Left colon (tissue), 2 donors: Measurements from ENCODE around the gene SCAMP1. TPM values are rescaled to one million over a fixed set of nuclear protein-coding genes. Genes with fewer than 3 reads are reported as not detected.

Experiments used
- ATAC-seq: fragments of 200-7000 bp; cut with Tn5 transposase; one replicate; pipeline ENCODE4 v1.9.1; 2020; ENCODE audit warnings: mild to moderate bottlenecking, moderate library complexity
- DNase-seq, 2 donors: peaks; one replicate each; pipeline ENCODE4 v3.0.0-alpha.2; 2020
- intact Hi-C, 2 donors: fragments of 100-400 bp; cut with DNase I in 1 of 2; cut with micrococcal nuclease in 1 of 2; formaldehyde crosslinking; loops; one replicate each; pipeline versions ENCODE4 v1.11.2 to v1.14.0; 2022; cut with DNase I, micrococcal nuclease
- total RNA-seq, 2 donors: library from RNA; stranded (reverse); fragmentation: NEBNext Ultra II Directional; extraction: Animal tissue kit (Norgen Biotek cat#: 25700); gene quantifications; one replicate each; pipeline ENCODE4 v1.2.1, GENCODE V29; 2021
- donor health status: DM: no; HTN: no; CAD: no.
- donor health status: DM: yes; HTN: yes; CAD: no.

Gene SCAMP1
- total RNA-seq, 2 donors from 2014 or later = 33.2 to 38.5 TPM

DNA sequence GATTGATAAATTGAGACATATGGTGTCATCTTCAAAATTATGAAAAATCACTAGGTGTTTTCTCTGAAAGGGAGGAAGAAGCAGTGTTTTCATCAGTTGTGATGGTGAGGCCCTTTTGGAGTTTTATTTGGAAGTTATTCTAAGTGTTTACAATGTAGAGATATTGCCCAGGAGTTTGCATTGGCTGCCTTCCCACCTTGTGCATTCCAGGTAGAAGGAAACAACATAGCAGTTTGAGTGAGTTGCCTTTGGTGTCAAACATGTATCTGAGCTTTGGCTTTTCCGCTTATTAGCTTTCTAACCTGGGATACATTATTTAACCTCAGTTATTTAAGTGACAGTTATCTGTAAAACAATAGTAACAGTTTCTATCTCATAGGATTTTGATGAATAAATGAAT is 122.5 kb downstream of the SCAMP1 start:
- intact Hi-C loops = no loop called here
- DNase-seq = peak in 1 of 2 donors; percentile 14
- peak; percentile 73 for ATAC-seq

DNA sequence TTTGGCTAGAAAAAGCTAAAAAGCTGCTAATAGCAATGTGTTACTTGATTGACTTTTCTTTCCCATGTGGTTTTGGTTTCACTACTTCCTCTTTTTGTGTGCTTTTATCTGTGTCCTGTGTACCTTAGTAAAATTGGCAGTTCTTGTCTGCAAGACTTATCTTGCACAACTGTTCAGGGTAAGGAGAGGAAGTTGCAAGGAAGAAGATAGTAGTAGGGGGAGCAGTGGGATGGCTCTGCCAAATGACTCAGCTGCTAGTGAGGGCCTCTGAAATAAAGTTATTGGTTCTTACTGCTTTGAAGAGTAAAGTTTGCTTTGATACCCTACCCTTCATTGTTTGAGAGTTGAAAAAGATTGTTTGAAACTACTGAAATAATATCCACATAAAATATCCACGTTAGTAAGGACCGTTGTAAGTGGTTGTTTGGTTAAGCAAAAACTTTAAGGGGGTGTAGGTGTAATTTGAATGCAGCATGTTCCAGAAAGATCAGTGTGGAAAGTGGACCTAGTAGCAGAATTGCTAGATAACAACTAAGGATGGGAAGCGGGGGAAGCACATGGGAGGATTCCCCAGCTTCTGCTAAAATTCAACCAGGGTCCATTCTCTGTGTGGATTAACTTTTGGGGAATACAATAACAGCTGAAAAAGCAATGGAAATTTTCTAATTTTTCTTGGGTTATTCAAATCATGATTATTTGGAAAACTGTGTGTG is 123.5 kb downstream of the SCAMP1 start:
- intact Hi-C loops = no loop called here
- ATAC-seq (peak; percentile 44), DNase-seq (no peak)

DNA sequence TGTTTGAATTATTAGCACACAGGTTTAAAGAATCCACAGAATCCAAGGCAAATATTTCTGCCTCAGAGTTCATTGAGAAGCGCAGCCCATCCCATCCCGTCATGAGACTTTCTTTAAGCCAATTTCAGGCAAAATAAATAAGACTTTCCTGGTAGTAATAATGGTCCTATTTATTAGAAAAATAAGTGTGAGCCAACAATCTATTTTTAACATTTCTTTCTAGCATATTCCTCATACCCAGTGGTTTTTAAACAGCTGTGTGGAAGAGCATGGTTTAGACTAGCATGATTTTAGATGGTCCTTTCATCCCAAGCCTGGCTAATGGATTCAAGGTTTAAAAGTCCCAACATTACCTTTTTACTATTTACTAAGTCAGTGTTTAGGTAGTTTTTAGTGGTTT is 125.8 kb downstream of the SCAMP1 start:
- intact Hi-C loops = no loop called here
- ATAC-seq = no peak
- DNase-seq = no peak

DNA sequence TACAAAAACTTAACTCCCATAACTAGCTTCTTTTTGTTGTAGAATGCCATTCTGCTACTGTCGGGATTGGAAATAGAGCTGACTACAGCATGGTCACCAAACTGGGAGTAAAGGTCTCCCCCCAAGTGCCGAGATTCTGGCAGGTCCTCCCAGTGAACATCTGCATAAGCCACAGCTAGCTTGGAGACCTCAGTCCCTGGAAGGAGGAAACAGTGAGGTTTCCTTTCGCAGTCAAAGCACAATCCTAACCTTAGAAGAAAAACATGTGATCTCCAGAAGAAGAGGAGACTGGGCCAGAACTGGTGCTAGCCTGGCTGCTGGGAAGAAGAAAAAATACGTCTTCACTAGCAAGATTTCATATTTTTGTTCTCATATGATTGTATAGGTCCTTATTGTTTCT is 127.4 kb downstream of the SCAMP1 start:
- no peak for DNase-seq
- intact Hi-C loops = no loop called here
- ATAC-seq = no peak

DNA sequence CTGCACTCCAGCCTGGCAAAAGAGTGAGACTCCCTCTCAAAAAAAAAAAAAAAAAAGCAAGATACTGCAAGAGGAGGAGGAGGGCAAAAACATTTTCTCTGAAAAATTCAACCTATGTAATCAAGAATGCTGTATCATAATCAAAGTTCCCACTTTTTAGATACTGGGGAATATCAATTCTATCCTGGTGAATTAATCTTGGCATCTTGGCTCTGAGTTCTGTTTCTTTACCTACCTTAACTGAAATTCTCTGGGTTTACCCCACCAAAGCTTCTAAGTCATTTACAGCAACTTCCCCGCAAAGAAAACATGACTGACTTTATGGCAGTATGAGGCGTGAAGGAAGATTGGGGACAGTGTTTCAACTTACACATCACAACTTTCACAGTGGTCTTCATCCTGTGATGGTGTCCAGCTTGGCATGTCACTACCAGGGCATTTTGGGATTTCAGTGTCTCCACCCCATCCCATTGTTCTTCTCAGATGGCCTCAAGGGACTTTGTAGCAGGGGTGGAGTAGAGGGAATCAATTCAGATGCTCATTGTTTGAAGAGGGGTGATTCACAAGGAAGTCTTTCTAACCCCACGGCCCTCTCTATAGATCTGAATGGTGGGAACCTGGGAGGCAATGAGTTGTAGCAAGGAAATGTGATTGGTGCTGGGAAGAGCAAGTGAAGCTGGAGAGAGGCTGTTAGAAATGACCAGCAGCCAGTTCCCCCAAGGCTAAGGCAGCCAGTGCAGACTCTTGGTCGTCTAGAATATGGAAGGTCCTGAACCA is 130.5 kb downstream of the SCAMP1 start:
- intact Hi-C loops = no loop called here
- DNase-seq = no peak
- no peak for ATAC-seq

DNA sequence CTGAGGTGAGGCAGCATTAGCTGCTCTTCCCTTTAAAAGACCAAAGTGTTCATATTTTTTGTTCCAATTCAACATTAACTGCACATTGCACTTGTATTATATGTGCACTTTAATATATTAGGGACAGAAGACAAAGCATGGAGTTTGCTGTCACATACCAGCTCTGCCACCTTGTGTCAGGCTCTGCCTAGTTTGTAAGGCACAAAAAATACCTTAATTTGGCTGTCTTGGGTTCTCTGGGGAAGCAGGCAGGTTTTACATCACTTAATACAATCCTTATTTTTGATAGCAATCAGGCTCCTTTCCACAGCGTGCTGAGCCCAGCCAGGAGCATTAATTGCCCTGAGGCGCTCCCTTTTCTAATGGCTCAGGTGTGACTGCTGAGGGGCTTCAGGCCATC is 131.8 kb downstream of the SCAMP1 start:
- intact Hi-C loops = no loop called here
- DNase-seq (no peak), ATAC-seq (no peak)

DNA sequence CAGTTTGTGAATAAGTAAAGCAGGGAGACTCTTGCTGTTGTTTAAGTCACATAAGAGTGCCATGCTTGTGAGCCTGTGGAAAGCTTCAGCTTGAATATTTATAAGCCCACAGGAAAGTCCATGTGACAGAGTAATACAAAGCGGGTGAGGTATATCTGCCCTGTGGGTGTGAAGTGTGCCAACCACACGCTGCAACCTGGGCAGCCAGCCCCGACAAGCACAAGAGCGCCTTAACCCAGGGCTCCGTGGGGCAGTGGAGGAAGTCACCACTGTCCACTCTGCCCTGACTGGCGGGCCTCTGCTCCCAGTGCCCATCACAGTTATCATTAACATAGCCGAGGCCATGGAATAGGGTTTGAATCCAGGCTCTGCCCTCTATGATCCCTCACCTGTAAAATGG is 132.2 kb downstream of the SCAMP1 start:
- no peak for ATAC-seq
- intact Hi-C loops = no loop called here
- DNase-seq = no peak

DNA sequence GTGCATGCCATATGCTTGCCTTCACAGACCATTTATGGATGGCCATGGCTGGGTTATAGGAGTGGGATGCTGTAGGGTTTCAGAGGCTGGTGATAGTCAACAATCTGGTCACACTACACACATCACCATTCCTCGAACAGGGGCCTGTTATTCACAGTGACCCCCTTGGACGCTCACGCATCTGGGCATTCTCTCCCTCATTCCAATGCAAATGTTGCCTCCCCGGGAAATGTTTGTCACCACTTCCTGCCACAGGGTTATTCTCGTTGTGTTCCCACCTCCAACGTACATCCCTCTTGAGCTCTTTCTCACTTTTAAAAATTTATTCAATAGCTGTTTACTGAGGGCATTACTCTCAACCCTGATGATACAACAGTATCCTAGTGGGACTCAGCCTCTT is 135.4 kb downstream of the SCAMP1 start:
- no peak for DNase-seq
- ATAC-seq = no peak
- intact Hi-C loops = no loop called here

DNA sequence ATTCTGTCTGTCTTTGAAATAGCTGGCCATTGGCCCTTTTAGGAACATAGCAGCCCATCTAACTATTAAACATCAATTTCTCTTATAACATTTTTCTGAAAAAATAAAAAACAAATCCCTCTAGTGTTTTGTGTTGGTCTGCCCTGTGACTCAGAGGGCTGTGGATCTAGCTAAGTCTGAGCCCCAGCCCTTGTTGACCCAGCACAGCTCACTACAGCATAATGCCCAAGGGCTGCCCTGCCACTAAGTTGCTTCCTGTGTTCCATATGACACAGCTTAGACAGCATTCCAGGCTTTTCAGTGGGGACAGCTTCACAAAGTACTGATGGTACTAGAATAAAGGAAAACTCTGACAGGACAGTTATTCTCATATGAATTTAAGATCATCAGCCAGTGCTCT is 136.0 kb downstream of the SCAMP1 start:
- intact Hi-C loops = no loop called here
- peak; percentile 53 for ATAC-seq
- no peak for DNase-seq

DNA sequence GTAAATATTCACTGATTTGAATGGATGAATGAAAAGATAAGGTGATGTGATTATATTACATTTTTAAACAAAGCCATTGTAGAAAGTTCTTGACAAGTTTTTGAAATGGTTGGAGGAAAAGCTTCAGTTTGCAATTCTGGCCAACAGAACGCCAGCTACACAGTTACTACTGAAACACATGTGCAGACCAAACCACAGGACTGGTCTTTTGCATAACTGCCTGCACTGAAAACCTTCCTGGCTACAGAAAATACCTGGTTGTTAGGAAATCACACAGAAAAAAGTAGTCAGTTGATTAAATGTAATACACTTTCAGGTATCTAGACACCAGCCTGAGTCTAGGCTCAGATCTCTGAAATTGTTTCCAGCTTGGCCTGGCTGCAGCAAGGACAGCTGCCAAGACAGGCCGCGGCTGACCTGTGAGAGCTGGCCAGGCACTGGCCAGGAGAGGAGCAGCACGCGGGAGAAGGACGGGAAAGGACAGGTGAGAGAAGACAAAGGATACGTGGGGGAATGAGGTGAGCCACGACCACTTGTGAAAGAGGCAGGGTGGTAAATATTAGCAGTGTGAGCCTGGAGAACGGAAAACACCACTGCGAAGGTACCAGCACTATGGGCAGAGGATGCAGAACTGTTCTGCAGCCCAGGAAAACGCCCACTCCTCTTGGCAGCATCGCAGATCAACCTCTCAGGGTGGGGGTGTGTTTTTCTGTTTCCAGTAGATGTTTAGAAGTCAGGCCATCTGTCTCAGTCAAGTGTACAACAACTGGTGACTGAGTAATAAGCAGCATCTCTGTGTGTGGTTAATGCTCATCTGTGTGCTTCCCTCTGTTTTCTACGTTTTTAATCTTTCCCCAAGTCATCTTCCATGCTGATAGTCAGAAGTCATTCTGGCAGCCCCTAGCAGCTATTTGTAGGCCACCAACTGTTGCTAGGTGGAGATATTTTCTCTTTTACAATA is 137.4 kb downstream of the SCAMP1 start:
- no peak for ATAC-seq
- intact Hi-C loops = no loop called here
- DNase-seq = no peak

DNA sequence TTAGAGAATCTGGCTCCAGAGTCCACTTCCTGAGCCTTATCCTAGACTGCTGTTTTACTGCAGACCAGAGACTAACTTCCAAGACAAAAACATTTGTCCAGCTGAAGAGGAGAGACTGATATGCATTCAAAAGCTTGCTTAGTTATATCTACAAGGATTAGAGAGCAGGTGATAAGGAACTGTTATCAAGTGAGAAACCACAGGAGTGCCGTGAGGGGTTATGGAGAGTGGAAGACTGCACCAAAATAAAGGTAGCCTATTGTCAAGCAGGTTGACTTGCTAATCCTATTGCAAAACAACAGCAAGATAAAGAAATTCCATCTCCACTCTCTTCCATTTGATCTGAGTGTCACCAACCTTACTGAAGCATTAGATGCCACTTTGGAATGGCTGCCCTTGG is 139.1 kb downstream of the SCAMP1 start:
- intact Hi-C loops = no loop called here
- no peak for DNase-seq
- ATAC-seq = no peak

DNA sequence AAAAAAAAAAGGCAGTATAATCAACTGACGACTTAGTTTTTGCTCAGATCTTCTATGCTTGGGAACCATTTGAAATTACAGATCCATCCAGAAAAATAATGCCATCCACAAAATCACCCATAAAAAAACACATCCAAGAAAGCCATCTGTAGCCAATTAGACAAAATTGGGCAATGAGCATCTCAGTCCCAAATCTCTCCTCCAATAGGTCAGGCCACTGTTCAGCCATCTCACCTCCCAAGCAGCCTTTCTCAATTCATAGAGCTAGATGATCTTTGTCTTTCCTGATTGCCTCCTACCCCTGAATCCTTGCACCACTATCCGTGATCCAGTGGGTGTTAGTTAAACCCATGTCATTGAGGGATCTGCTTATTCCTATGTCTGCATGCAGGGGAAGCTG is 139.6 kb downstream of the SCAMP1 start:
- intact Hi-C loops = no loop called here
- no peak for DNase-seq
- no peak for ATAC-seq

DNA sequence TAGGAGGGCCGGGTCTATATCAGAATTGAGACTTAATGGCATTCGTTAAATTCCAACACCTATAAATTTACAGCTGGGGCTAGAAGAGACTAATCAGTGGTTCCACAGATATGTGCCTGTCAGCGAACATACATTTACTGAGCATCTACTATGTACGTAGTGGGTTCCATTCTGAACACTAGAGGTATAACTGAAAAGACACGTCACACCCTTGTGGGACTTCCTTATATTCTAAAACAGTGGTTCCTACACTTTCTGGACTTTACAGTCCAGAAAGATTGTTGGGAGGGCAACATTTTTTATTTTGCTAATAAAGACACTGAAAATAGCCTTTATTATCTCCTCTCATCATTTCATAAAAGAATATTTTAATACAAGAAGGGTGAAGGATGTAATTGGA is 140.5 kb downstream of the SCAMP1 start:
- ATAC-seq (no peak), DNase-seq (no peak)
- intact Hi-C loops = no loop called here

DNA sequence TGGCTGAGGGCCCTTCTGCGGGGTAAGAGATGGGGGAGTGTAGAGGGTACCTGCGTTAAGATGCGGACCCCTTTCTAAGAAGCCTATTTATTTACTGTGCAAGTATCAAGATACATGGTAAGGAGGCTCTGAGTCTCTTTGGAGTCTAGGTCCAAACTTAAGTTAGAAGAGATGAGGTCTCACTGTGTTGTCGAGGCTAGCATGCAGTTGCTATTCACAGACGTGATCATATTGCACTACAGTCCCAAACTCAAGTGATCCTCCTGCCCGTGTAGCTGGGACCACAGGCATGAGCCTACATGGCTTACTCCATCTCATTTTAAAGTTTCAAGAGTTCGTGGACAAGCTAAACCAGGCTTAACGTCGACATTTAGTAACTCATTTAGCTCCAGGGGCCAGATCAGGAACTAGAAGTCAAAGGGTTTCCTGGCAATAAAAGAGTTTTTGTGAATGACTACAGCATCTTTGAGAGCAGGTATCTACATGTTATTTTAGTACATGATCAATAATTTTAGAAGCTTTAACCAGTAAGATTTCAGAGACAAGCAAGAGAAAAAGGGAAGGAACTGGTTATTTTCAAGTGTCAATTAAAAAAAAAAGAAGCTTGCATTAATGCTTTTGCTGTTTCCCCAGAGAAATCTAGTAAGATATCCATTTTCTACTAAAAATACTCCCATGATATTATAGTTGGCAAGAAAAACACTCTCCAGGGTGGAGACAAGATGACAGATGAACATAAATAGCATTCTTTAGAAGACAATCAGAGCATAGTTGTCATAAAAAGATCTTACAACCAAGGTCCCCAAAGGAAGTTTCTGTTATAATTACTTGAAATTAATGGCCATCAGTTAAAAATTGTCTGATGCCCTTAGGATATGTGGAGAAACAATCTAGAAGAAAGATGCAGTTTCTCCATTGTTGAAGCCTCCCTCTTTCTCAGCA is 141.3 kb downstream of the SCAMP1 start:
- intact Hi-C loops = no loop called here
- no peak for ATAC-seq
- DNase-seq = no peak

DNA sequence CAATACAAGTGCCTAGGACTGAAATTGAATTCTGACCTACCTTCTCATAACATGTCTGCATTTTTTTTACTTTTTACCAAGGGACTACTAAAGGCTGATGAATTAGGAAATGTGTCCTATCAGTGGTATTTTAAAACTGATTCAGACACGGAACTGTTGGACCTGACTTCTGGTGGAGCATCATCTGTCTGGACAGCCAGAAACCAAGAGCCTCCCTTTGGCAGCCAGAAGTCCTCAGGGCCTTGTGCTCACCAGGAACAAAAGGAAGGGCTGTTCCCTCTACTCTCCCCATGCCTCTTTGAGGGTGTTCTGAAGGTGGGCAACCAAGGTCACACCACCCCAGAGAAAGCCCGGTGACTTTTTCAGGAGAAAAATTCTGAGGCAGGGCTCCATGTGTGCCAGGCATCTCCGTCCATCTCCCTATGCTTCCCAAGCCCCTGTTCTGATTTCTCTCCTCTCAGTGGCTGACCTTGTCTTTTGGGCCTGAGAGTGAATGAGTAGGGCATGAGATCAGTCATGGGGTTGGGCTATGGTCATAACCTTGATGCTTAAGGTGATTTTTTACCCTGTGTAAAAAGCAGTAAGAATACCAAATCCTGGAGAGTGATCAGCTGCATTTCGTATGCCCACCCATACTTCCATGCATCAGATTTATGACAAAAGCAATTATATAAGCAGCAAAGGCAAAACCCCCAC is 143.7 kb downstream of the SCAMP1 start:
- DNase-seq = no peak
- no peak for ATAC-seq
- intact Hi-C loops = no loop called here

DNA sequence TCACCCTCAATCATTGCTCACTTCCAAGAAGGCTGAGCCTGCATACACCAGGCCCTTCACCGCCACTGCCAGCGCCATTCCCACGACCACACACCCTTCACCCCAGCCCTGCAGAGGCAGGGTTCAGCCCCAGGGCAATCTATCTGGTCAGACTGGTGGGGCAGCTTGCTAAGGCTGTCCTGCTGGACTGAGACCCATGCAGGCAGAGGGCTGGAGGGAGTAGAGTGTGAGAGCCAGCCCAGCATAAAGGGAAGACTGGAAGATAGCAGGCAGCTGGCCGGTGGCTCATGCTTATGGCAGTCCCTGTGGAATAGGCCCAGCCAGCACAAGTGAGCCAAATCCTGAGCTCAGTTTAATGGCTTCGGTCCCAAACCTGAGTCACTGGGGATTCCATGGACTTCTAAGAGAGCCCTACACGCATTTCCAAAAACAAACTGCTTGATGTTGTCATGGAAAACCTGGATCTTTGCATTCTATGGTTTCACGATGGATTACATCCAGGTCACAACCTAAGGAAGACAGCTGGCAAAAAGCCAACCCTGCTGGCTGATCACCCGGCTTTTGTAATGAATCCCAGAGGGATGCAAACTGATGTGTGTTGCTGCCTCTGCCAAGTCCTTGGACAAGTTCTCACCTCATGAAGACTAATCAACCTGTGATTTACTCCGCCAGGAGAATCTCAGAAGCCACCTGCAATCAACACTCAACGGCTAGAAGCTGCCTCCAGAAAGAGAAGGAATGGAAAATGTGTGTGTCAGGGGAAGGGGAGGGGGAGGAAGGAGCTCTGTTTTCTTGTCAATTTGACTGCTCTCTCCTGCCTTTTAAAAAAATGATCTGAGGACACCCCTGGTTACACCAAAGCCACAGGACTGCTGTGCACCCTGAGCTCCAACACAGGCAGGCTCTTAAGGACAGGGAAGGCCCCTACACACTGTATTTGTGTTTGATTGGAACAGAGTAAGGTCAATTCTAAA is 144.6 kb downstream of the SCAMP1 start:
- intact Hi-C loops = no loop called here
- ATAC-seq (peak; percentile 45), DNase-seq (peak; percentile 53 to 69)

DNA sequence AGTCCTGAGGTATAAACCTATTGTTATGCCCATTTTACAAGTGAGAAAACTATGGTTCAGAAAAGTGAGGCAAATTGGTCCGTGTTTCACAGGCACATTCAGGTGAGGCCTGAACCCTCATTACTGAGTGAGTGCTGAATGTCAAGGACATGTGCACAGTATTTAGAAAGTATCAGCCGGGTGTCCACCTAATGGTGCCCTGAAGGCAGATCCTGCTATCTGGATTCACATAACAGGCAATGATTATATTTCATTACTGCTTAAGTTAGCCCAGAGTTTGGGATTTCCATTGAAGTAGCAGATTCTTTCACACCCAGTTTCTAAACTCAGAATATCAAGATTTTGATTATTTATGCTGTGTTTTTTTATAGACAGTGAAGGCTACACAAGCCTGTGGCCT is 145.4 kb downstream of the SCAMP1 start:
- intact Hi-C loops = no loop called here

More for the DNA sequence above, 145.4 kb downstream of the SCAMP1 start:
- DNase-seq = no peak
- ATAC-seq = no peak
